Osteoblast (primary cell): ENCODE results near the gene KRTAP10-9. TPM values are rescaled to one million over a fixed set of nuclear protein-coding genes. Genes with fewer than 3 reads are reported as not detected.
"Not testable (repeated sequence)": the region's sequence is repeated elsewhere in the genome, so short reads cannot be mapped to it uniquely, and the experiment has no call there.

Experiments
- DNase-seq: peaks from one replicate; pipeline ENCODE4 v3.0.0; 2011; ENCODE audit warnings: low spot score, mixed read lengths; ENCODE audit not compliant: insufficient read length; ENCODE audit errors: missing footprints
- H2AFZ ChIP-seq: 2 replicates; pipeline ENCODE4 v1.6.0; 2011; ENCODE audit warnings: mild to moderate bottlenecking, low read length
- H3K27ac ChIP-seq: 2 replicates; pipeline ENCODE4 v1.5.1; 2011; ENCODE audit warnings: mild to moderate bottlenecking, low read depth, low read length, moderate library complexity
- H3K27me3 ChIP-seq: 2 replicates; pipeline ENCODE4 v1.6.0; 2012; ENCODE audit warnings: mild to moderate bottlenecking, control low read depth, inconsistent platforms, low read length, moderate library complexity; ENCODE audit not compliant: insufficient read depth
- H3K36me3 ChIP-seq: 2 replicates; pipeline ENCODE4 v1.5.1; 2011; ENCODE audit warnings: mild to moderate bottlenecking, low read length, control low read depth, moderate library complexity; ENCODE audit not compliant: insufficient read depth
- H3K4me1 ChIP-seq: 2 replicates; pipeline ENCODE4 v1.5.1; 2011; ENCODE audit warnings: mild to moderate bottlenecking, low read length, control low read depth, moderate library complexity; ENCODE audit not compliant: insufficient read depth
- H3K4me2 ChIP-seq: 2 replicates; pipeline ENCODE4 v1.6.0; 2011; ENCODE audit warnings: mild to moderate bottlenecking, low read length; ENCODE audit not compliant: insufficient read depth
- H3K4me3 ChIP-seq: fragments of 200-600 bp; sonication (generic); 3 replicates; pipeline ENCODE4 v1.5.1; 2012; ENCODE audit warnings: mild to moderate bottlenecking, low read length, inconsistent platforms; ENCODE audit not compliant: insufficient read depth
- H3K79me2 ChIP-seq: 2 replicates; pipeline ENCODE4 v1.6.0; 2012; ENCODE audit warnings: mild to moderate bottlenecking, low read length, control low read depth, inconsistent platforms; ENCODE audit not compliant: insufficient read depth
- H3K9me3 ChIP-seq: 2 replicates; pipeline ENCODE4 v1.5.1; 2011; ENCODE audit warnings: low read depth, low read length, control low read depth
- H4K20me1 ChIP-seq: 2 replicates; pipeline ENCODE4 v1.6.0; 2012; ENCODE audit warnings: mild to moderate bottlenecking, low read length, control low read depth; ENCODE audit not compliant: insufficient read depth
- total RNA-seq: library from RNA; depleted of rRNA; stranded (reverse); fragments of >200 nt; gene quantifications from 2 replicates; pipeline ENCODE4 v1.2.3, GENCODE V29; 2012
- TF ChIP-seq, protein P1 (sequence below): IDR thresholded peaks from 2 replicates; pipeline ENCODE4 v1.5.1; 2011; ENCODE audit warnings: mild to moderate bottlenecking, low read depth, low read length, moderate library complexity; ENCODE audit errors: extremely low read depth

Gene KRTAP10-9
- total RNA-seq, 1 donor, result not detected

DNA sequence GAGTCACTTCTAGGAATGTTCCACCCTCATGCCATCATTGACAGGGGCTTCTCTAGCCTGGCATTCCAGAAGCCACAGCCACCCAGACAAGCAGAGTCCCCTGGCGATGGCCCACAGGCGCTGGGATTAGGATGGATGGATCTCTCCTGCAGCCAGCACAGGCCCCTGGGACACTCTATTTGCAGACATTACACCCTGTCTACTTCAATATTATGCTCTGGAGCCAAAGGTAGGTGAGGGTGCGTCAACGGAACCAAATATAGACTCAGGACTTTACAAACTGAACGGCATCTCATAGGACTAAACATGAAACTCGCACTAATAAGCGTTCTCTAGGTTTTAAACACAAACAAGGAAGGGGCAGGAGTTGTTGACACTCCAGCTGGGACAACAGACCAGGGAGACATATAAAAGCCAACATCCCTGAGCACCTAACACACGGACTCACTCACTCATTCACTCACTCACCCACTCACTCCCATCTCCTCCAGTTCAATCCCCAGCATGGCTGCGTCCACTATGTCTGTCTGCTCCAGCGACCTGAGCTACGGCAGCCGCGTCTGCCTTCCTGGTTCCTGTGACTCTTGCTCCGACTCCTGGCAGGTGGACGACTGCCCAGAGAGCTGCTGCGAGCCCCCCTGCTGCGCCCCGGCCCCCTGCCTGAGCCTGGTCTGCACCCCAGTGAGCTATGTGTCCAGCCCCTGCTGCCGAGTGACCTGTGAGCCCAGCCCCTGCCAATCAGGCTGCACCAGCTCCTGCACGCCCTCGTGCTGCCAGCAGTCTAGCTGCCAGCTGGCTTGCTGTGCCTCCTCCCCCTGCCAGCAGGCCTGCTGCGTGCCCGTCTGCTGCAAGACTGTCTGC is 26.5 kb upstream of the KRTAP10-9 start, which contains the start of gene KRTAP10-7:
Gene KRTAP10-7 (plus strand): TSS at position 480 of the 861 bp plus-strand sequence. CDS start 25 bp downstream, at position 505.
- not testable (repeated sequence) for H3K4me1 ChIP-seq, H3K27me3 ChIP-seq, H3K9me3 ChIP-seq, H3K79me2 ChIP-seq, H3K4me2 ChIP-seq, H3K36me3 ChIP-seq, DNase-seq, H2AFZ ChIP-seq, H3K27ac ChIP-seq, H3K4me3 ChIP-seq, H4K20me1 ChIP-seq

- not testable (repeated sequence) for H3K9me3 ChIP-seq, DNase-seq, H3K79me2 ChIP-seq, H2AFZ ChIP-seq, H3K4me3 ChIP-seq, H3K36me3 ChIP-seq, H3K4me1 ChIP-seq, H3K4me2 ChIP-seq, H3K27ac ChIP-seq, H4K20me1 ChIP-seq, H3K27me3 ChIP-seq
Observed at GRCh38 chr21:44601091-44601490, 25.8 kb upstream of the KRTAP10-9 start.

GRCh38 chr21:44601596-44602462 is 25.1 kb upstream of the KRTAP10-9 start:
- Histone ChIP-seq H3K27ac (no peak overlapping the region), H3K4me3 (no peak overlapping the region), H3K9me3 (no peaks in the 10 kb centered on the region), H3K4me2 (no peak overlapping the region), H4K20me1 (no peaks in the 10 kb centered on the region), H3K27me3 (no peaks in the 10 kb centered on the region), H3K36me3 (no peaks in the 10 kb centered on the region), H2AFZ (no peak overlapping the region), H3K79me2 (no peaks in the 10 kb centered on the region), H3K4me1 (no peaks in the 10 kb centered on the region)
- TF ChIP-seq, protein P1, sequence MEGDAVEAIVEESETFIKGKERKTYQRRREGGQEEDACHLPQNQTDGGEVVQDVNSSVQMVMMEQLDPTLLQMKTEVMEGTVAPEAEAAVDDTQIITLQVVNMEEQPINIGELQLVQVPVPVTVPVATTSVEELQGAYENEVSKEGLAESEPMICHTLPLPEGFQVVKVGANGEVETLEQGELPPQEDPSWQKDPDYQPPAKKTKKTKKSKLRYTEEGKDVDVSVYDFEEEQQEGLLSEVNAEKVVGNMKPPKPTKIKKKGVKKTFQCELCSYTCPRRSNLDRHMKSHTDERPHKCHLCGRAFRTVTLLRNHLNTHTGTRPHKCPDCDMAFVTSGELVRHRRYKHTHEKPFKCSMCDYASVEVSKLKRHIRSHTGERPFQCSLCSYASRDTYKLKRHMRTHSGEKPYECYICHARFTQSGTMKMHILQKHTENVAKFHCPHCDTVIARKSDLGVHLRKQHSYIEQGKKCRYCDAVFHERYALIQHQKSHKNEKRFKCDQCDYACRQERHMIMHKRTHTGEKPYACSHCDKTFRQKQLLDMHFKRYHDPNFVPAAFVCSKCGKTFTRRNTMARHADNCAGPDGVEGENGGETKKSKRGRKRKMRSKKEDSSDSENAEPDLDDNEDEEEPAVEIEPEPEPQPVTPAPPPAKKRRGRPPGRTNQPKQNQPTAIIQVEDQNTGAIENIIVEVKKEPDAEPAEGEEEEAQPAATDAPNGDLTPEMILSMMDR, result no peak
- no peak for DNase-seq

DNA sequence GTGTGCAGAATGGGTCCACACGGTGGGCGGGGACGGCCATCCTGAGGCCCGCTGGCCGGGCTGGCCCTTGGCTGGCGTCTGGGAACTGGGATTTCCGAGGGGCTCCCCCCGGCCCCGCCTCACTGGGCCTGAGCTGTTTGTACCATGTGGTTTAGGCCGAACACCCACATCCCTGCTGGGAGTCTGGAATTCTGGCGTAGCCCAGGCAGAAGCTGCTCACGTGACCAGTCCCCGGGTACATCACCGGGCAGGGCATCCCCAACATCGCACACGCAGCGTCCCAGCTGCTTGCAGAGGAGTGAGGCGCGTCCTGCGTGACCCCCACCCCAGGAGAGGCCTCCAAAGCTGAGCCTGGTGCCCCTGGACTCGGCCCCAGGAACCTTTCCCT is 24.4 kb upstream of the KRTAP10-9 start:
- H3K36me3 ChIP-seq, result no peaks in the 10 kb centered on the region
- H3K4me1 ChIP-seq, result no peaks in the 10 kb centered on the region
- H3K27me3 ChIP-seq, result no peaks in the 10 kb centered on the region
- no peak overlapping the region for H3K4me2 ChIP-seq
- H3K27ac ChIP-seq, result no peak overlapping the region
- H3K4me3 ChIP-seq, result no peak overlapping the region
- H2AFZ ChIP-seq, result no peak overlapping the region
- H3K9me3 ChIP-seq, result no peaks in the 10 kb centered on the region
- TF ChIP-seq, protein P1, result no peak
- DNase-seq, result no peak
- no peaks in the 10 kb centered on the region for H3K79me2 ChIP-seq
- H4K20me1 ChIP-seq, result no peaks in the 10 kb centered on the region
